ENCODE results near the gene F5.
"Not testable (repeated sequence)": the region's sequence is repeated elsewhere in the genome, so short reads cannot be mapped to it uniquely, and the experiment has no call there.

The F5 gene

DNA sequence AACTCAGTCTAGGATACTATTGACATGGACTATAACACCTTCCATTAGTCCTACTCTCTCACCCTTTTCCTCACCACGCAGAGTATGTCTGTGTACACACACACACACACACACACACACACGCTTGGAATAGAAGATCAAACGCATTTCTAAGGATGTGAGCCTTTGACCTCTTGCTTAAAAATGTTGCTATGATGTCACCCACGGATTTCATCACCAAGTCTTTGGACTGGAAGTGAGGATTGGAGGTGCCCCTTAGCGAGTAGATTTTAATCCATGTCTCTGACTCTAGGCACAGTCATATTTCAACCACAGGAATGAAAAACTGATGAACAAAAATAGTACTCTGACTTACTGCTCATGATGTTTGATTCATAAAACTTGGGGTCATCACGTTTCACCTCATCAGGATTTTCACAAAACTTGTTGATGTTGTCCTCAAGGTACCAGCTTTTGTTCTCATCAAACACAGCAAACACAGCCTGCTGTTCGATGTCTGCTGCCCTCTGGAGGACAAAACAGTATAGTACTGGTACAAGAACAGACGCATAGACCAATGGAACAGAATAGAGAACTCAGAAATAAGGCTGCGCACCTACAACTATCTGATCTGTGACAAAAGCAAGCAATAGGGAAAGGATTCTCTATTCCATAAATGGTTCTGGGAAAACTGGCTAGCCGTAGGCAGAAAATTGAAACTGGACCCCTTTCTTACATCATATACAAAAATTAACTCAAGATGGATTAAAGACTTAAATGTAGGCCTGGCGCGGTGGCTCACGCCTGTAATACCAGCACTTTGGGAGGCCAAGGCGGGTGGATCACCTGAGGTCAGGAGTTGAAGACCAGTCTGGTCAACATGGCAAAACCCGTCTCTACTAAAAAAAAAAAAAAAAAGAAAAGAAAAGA lies 39.9 kb downstream of the F5 start:
- peak in 1 of 2 donors; percentile 22 for DNase-seq (ENCODE audit: low read depth in 2 of 2)

DNA sequence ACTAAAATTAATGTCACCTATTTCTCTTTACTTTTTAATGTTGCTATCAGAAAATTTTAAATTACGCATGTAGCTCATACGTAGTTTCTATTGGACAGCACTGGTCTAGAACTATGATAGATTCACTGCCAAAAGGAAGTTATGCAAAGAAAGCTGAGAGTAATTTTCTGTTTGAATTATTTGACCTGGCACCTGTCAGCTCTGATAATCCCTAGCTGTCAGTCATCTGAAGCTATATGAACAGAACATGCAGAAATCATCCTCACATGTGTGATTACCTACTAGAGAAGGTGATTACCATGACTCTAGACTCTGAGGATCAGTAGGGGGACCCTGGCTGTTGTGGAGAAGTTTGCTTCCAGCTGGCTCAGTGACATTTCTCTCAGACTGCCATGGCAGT lies 40.8 kb downstream of the F5 start:
- no peak for DNase-seq (ENCODE audit: low read depth in 2 of 2)

DNA sequence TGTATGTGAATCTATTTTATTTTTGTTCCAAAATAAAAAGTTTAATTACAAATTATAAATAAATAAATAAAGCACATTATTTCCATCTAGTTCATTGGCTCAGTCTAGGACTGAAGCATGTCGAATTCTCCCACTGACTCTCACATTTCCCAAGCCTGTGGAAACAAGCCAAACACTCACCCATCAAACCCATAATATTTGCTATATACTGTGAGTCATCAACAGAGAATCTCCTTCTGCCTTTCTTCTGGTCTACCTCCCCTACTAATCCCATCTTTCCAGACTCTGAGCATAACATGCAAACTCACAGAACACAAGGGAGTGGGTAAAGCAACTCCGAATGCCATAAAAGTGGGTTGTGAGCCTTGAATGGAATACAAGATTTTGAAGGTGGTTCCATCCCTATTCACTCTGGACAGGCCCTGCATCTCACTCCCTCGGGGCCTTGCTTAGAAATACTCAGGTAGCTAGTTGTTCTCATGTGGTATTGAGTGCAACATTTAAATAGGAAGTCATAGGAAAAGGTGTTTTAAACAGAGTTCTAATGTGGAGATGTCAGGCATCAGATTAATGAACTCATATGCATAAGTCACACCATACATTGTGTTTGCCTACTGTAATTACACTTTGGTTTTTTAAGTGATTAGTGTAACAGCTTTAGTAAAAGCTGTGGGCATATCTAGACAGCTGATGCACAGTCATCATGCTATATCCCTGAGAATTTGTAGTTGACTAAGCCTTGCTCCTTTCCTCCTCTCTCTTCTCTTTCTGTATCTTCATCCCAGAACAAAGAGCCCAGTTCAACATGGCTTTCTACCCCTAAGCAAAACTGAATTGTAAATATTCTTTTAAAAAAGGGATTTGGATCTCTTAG lies 47.0 kb downstream of the F5 start:
- no peak for DNase-seq (ENCODE audit: low read depth in 2 of 2)

DNA sequence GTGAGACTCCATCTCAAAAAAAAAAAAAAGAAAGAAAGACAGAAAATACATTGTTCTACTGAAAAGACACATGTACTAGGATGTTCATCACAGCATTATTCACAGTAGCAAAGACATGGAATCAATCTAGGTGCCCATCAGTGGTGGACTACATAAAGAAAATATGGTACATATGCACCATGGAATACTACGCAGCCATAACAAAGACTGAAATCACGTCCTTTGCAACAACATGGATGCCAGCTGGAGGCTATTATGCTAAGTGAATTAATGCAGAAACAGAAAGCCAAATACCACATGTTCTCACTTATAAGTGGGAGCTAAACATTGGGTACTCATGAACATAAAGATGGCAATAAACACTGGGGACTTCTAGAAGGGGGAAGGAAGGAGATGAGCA lies 51.6 kb downstream of the F5 start:
- DNase-seq (ENCODE audit: low read depth in 2 of 2), result no peak

DNA sequence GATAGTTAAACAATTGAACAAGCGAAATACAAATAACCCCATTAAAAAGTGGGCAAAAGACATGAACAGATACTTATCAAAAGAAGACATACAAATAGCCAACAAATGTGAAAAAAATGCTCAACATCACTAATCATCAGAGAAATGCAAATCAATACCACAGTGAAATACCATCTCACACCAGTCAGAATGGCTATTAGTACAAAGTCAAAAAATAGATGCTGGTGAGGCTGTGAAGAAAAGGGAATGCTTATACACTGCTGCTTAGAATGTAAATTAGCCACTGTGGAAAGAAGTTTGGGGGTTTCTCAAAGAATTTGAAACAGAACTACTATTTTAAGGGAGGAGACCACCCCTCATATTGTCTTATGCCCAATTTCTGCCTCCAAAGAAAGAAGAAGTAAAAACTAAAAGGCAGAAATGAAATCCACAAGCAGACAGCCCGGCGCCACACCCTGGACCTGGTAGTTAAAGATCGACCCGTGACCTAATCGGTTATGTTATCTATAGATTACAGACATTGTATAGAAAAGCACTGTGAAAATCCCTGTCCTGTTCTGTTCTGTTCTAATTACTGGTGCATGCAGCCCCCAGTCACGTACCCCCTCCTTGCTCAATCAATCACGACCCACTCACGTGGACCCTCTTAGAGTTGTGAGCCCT lies 52.6 kb downstream of the F5 start:
- DNase-seq (ENCODE audit: low read depth in 2 of 2), result not testable (repeated sequence)

DNA sequence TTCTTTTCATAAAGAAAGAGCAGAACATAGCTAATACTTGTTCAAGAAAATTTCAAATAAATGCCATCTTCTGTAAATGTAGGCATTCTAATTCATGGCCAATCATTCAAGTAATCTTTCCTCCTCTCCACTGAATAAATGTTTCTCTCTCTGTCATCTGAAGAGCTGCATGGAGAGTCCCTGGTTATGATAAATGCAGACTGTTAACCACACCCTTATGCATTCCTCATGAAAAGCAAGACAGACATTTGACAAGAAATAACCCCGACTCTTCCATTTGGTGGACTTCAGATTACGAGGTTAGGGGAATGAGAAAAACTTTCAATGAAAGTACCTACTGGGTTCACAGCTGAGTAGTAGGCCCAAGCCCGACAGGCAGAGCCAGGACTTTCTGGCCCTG lies 55.8 kb downstream of the F5 start:
- no peak for DNase-seq (ENCODE audit: low read depth in 2 of 2)

DNA sequence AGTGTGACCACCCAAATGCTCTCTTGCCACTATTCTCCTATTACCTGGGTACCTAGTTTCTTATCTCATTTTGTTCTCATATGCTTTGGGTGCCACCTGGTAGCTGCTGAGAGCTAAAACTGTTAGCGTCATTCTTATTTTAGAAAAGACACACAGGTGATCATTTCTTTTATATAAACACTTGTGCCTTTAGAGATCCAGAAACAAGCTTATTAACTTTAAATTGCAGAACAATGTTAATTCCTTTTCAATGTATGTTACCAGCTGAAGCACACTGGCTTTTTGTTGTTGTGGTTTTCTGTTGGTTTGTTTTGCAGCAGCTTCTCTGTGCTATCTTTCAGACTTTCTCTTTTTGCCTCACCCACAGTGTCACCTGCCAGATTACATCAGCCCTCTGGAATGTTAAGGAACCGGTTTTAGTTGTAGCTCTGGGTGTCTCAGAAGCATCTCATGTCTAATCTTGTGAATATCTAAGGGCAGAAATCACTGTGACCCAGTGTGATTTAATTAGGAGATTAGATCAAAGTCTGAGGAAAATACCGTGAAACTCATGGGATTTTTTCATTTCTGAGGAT lies 57.1 kb downstream of the F5 start:
- no peak for DNase-seq (ENCODE audit: low read depth in 2 of 2)

DNA sequence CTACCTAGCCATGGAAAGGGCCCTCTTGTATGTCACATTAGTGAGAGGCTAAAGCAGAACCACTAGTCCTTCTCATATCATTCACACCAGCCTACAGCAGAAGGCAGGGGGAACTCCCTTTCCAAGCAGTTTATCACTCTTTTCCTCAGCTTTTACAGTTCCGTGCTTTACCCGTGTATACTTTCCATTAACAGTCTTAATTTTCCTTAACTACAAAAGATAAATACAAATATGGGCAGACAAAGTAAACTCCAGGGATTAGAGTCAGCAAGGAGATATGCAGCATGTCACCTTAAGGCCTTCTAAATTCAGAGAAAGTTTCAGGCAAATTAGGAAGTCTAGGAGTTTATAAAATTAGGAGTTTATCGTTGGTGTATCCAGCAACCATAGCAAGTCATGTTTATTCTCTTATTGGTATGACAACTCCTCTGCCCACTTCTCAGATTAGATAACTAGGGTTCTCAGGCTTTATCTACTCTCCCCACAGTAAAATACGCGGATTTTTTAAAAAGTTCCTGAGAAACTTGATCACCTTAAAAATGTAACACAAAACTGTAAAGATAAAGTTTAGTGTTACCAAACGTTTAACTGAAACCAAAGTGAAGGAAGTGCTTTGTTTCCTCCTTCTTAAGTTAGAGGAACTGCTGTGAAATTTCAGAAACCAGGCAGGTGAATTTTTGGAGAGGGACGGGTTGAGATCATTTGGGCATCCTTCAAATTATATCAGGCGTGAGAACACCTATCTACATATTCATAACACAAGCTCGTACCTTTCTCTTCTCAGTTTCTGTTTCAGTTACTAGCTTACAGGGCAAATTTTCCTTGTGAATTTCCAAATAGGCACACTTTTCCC lies 57.8 kb downstream of the F5 start:
- DNase-seq (ENCODE audit: low read depth in 2 of 2), result no peak

DNA sequence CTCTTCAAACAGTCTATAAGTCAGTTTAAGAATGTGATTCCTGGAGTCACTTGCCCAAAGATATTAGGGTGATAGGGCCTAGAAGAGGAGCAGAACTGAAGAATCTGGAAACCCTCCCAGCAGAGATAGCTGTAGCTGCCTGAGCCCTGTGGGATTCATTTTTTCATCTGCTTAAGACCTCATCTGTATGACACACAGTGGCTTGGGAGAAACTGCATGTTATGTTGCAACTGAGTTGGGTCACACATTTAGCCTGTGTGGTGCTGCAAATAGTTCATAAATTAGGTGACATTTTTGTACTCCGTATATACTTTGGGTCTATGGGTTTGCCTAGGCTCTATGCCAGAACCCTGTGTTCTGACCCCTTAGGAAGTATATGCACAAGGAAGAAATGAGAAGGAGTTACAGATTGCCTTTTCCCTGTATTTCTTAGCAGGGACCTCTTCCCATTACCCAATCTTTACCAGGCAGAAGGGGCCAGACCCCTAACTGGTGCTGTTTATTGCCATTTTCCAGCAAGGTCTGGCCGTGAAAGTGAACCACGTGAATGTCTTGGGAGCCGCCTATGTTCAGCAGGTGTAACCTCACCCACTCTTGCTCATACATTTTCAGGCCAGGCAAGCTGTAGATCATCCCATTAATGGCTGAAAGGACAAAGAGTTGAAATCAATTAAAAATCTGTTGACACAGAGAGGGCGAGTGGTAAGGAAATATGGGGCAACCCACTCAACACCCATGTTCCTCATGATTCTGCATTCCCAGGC lies 58.6 kb downstream of the F5 start:
- DNase-seq (ENCODE audit: low read depth in 2 of 2), result no peak

DNA sequence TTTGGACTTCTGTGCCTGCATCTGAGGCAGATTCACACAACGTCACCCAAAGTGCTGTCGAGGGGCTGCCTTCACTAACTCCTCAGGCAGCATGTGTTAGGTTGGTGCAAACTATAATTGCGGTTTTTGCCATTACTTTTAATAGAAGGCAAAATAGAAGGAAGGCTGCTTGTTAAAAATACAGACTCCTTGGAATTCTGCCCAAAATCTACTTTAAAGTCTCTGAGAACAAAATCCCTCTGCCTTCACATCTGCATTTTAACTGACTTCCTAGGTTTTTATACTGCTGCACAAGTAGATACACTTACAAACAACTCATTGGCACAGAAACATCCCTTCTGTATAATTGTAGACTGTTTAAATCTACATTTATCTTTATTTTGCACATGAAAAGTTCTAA lies 59.3 kb downstream of the F5 start:
- no peak for DNase-seq (ENCODE audit: low read depth in 2 of 2)

DNA sequence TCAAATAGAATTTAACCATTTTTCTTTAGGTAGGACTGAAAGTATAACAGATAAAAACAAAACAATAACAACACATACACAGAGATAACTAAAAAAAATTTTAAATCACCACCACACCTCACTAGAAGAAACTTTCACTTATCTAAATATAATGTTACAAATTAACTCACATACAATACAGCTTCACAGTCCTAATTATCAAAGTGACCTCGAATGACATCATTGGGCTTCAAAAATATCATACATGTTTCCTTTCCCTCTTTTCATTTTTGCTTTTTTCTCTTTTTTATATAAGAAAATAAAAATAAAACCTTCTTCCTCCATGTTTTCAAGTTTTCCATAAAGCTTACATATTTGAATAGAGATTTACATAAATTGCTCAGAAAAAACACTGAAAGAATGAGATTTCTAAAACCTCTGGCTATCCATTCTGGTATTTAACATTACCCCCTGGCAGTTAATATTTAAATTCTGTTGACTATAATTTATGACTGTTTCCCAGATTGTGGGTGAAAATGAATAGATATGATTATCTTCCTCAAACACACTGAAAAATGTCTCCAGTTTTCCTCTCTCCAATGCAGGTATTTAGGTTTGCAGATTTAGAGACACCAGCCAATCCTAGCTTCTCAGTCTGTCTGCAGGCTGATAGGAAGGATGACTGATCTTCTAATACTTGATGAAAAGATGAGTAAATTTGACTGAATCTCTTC lies 60.0 kb downstream of the F5 start:
- DNase-seq (ENCODE audit: low read depth in 2 of 2), result no peak

DNA sequence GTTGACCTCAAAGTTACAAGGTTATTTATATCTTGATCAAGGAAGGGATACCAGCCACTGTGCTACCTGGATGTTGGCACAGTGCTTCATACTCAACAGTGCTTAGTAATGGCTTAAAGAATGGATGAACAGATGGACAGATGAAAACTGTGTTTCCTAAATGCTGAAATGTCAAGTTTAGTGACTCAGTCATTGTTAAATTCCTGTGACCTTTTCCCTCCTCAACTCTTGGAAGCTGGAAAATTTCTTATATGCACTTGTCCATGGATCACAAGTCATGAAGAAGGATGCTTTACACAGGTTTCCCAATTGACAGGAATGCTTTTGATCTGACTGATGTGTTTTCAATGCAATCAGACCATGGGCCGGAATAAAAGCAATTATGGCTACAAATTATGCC lies 60.9 kb downstream of the F5 start:
- DNase-seq (ENCODE audit: low read depth in 2 of 2), result no peak

DNA sequence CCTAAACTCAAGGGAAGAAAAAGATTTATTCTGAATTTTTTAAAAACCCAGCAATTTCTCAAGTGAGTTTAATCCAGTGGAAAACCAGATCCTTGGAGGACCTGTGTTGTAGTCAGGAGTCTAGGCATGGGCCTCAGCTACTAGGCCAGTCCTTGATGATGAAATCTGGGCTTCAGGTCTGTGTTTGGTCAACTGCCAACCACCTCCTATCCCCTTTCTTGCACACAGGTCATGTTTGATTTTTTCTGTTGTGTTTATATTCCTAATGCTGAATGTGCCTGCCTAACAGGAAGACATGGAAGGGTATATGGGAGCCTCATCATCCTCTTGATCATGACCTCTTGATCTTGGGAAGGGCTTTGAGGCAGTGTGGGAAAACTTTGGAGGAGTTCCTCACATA lies 62.4 kb downstream of the F5 start:
- DNase-seq (ENCODE audit: low read depth in 2 of 2), result no peak

DNA sequence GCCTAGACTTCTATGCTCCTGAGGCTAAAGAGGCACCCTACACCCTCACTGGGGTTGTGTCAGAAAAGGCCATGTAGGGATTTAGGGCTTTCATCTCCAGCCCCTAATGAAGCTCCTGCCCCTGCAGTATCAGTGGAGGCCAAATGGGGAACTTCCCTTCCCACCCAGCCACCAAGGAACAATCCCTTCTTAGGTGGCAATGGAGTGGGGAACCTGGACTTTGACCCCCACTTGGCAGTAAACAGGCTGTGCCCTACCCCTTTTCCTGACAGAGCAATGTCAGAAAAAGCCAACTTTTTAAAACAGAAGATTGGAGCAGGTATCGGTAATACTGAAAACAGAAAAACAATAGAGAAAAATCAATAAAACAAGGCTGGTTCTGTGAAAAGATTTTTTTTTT lies 65.1 kb downstream of the F5 start:
- no peak for DNase-seq (ENCODE audit: low read depth in 2 of 2)

DNA sequence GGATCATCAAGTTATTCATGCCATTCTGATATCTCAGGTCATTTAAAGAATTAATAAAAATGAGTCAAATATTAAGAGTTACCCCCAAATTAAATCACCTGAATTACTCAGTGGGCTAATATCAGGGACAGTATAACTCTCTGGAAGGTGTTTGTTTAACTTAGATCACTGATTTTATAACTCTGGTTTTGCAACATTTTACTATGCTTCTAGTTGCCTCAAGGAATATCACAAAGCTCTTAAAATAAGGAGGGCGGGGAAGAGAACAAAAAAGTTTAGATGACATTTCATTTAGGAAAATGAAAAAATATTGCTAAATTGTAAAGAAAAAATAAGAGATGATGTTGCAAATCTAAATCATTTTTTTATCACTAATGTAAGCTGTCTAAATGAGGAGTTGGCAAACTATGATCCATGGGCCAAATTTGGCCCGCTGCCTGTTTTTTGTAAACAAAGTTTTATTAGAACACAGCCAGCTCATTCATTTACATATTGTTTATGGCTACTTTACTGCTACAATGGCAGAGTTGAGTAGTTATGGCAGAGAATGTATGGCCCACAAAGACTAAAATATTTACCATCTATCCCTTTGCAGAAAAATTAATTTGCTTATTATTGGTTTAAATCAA lies 68.6 kb downstream of the F5 start:
- DNase-seq (ENCODE audit: low read depth in 2 of 2), result no peak

DNA sequence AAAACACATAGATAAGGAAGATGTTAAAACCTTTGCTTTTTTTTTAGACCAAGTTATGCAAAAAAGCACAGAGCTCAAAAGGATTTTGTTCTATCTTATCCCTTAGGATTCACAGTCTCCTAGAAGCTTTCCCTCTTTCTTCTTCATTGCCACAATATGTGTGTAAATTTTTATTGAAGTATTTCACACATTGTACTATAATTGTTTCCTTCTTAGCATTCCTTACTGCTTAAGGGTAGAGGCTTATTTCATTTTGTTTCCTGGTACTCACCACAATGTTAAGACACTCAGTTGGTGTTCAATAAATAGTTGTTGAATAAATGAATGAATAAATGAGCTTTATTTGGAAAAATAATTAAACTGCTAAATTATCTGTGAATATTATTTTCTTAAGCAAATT lies 70.6 kb downstream of the F5 start:
- no peak for DNase-seq (ENCODE audit: low read depth in 2 of 2)

DNA sequence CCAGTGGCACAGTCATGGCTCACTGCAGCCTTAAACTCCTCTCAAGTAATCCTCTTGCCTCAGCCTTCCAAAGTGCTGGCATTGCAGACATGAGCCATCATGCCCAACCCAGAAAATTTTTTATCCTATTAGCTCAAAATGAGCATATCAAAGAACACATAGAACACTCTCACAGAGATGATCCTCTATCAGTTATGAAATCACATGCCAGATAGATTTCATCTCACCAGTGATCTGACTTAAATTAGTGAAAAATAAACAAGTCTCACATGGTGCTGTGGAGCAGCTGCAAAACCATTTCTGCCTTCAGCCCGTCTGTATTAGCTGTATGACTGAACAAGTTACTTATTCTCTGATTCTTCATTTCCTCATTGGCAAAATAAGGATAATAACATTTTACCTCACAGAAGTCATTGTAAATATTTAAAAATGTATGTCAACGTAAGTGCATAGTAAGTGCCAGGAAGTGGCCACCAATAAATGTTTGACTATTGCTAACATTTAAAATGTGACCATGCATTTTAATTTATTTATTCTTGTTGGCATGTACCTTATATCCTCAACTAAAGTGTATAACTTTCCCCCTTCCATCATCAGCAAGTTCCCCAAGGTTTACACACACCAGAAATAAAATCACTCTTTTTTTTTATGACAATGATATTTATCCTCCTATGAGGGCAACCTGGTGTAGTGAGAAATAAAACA lies 71.6 kb downstream of the F5 start:
- DNase-seq (ENCODE audit: low read depth in 2 of 2), result no peak

DNA sequence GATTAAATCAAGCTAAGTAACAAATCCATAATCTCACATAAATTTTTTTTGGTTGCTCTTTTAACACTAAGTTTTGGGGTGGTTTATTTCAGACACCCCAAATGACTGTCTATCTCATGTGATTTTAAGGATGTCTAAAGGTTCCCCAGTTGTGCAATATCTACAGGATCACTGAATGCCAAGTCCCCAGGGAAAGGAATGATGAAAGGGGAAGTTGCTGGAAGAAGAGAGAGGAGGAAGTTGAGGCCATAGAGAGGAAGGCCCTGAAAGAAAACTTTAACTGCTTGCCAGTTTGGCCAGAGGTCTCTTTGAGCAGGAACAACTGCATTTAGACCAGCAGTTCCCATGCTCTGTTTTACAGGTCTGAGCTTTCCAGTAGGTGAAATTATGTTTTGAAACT lies 73.1 kb downstream of the F5 start:
- no peak for DNase-seq (ENCODE audit: low read depth in 2 of 2)

All from stimulated activated CD8-positive, alpha-beta memory T cell treated with anti-CD3 and anti-CD28 coated beads, Interleukin-15, amount 100 ng/mL, for 4 hours (primary cell).